ENCODE measurements around the gene IFNGR1. TPM values are rescaled to one million over a fixed set of nuclear protein-coding genes. Genes with fewer than 3 reads are reported as not detected.
A peak's percentile ranks its signal among the peaks of the same experiment; 100 is the strongest.

The IFNGR1 gene
- total and polyA plus RNA-seq, 2 of the 13 experiments (the other 11 are each of a cell fraction or from before 2014, with no cell fraction given) = 82.8 to 87.8 TPM

GRCh38 chr6:137218917-137219663, at the start of gene IFNGR1 (continued):
- TF ChIP-seq ZNF710 (CRISPR knock-in tag; IDR thresholded peaks at IDR 0.05; ENCODE audit: borderline replicate concordance) (peak; percentile 76; the same call in 1 of the 2 replicates), ZKSCAN8 (CRISPR knock-in tag; IDR thresholded peaks at IDR 0.05; ENCODE audit: borderline replicate concordance) (no peak; the same call in 1 of the 2 replicates), KDM1A (CRISPR knock-in tag; IDR thresholded peaks at IDR 0.05) (no peak), AGO1 (IDR thresholded peaks at IDR 0.05; ENCODE audit: low read depth, low read length, poor library complexity, severe bottlenecking) (peak; percentile 46), ZNF740 (CRISPR knock-in tag; IDR thresholded peaks at IDR 0.05) (no peak; the same call in 1 of the 2 replicates), MIER3 (CRISPR knock-in tag; IDR thresholded peaks at IDR 0.05; ENCODE audit: borderline replicate concordance) (peak; percentile 75; the same call in 1 of the 2 replicates), ADNP (CRISPR knock-in tag; IDR thresholded peaks at IDR 0.05) (no peak), ZNF383 (CRISPR knock-in tag; IDR thresholded peaks at IDR 0.05; ENCODE audit: borderline replicate concordance) (no peak), ZNF766 (CRISPR knock-in tag; IDR thresholded peaks at IDR 0.05; ENCODE audit: borderline replicate concordance) (peak; percentile 74), ZNF431 (CRISPR knock-in tag; IDR thresholded peaks at IDR 0.05; ENCODE audit: borderline replicate concordance, low read depth) (peak; percentile 70; the same call in 1 of the 2 replicates), ARID2 (CRISPR knock-in tag; IDR thresholded peaks at IDR 0.05; ENCODE audit: borderline replicate concordance) (0 out of 2 replicates have a peak, but pooled peaks have one; percentile 13), LCORL (IDR thresholded peaks at IDR 0.05) (no peak), LCORL (CRISPR knock-in tag; IDR thresholded peaks at IDR 0.05) (peak; percentile 93), ZNF432 (CRISPR knock-in tag; IDR thresholded peaks at IDR 0.05; ENCODE audit: borderline replicate concordance) (no peak), TCF7L2 (IDR thresholded peaks at IDR 0.05; ENCODE audit: low read depth, low read length) (no peak)
- TF ChIP-seq, protein P1, sequence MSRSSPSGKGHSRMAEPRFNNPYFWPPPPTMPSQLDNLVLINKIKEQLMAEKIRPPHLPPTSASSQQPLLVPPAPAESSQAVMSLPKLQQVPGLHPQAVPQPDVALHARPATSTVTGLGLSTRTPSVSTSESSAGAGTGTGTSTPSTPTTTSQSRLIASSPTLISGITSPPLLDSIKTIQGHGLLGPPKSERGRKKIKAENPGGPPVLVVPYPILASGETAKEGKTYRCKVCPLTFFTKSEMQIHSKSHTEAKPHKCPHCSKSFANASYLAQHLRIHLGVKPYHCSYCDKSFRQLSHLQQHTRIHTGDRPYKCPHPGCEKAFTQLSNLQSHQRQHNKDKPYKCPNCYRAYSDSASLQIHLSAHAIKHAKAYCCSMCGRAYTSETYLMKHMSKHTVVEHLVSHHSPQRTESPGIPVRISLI (CRISPR knock-in tag; IDR thresholded peaks at IDR 0.05; ENCODE audit: borderline replicate concordance) = peak; percentile 98
- TF ChIP-seq, protein P2, sequence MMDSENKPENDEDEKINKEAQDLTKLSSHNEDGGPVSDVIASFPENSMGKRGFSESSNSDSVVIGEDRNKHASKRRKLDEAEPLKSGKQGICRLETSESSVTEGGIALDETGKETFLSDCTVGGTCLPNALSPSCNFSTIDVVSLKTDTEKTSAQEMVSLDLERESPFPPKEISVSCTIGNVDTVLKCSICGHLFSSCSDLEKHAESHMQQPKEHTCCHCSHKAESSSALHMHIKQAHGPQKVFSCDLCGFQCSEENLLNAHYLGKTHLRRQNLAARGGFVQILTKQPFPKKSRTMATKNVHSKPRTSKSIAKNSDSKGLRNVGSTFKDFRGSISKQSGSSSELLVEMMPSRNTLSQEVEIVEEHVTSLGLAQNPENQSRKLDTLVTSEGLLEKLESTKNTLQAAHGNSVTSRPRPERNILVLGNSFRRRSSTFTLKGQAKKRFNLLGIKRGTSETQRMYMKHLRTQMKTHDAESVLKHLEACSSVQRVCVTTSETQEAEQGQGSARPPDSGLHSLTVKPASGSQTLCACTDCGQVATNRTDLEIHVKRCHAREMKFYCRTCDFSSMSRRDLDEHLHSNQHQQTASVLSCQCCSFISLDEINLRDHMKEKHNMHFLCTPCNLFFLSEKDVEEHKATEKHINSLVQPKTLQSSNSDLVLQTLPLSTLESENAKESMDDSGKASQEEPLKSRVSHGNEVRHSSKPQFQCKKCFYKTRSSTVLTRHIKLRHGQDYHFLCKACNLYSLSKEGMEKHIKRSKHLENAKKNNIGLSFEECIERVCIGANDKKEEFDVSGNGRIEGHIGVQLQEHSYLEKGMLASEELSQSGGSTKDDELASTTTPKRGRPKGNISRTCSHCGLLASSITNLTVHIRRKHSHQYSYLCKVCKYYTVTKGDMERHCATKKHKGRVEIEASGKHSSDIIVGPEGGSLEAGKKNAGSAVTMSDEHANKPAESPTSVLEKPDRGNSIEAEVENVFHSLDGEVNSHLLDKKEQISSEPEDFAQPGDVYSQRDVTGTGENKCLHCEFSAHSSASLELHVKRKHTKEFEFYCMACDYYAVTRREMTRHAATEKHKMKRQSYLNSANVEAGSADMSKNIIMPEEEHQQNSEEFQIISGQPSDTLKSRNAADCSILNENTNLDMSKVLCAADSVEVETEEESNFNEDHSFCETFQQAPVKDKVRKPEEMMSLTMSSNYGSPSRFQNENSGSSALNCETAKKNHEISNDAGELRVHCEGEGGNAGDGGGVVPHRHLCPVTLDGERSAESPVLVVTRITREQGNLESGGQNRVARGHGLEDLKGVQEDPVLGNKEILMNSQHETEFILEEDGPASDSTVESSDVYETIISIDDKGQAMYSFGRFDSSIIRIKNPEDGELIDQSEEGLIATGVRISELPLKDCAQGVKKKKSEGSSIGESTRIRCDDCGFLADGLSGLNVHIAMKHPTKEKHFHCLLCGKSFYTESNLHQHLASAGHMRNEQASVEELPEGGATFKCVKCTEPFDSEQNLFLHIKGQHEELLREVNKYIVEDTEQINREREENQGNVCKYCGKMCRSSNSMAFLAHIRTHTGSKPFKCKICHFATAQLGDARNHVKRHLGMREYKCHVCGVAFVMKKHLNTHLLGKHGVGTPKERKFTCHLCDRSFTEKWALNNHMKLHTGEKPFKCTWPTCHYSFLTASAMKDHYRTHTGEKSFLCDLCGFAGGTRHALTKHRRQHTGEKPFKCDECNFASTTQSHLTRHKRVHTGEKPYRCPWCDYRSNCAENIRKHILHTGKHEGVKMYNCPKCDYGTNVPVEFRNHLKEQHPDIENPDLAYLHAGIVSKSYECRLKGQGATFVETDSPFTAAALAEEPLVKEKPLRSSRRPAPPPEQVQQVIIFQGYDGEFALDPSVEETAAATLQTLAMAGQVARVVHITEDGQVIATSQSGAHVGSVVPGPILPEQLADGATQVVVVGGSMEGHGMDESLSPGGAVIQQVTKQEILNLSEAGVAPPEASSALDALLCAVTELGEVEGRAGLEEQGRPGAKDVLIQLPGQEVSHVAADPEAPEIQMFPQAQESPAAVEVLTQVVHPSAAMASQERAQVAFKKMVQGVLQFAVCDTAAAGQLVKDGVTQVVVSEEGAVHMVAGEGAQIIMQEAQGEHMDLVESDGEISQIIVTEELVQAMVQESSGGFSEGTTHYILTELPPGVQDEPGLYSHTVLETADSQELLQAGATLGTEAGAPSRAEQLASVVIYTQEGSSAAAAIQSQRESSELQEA (CRISPR knock-in tag; IDR thresholded peaks at IDR 0.05; ENCODE audit: not compliant biosample characterization) = peak; percentile 97

All from HepG2 (cell line).